GM18499 (cell line): Measurements from ENCODE around the gene ESR1.
A peak's percentile ranks its signal among the peaks of the same experiment; 100 is the strongest.
"Not testable (repeated sequence)": the region's sequence is repeated elsewhere in the genome, so short reads cannot be mapped to it uniquely, and the experiment has no call there.

Source experiments
- ATAC-seq: cut with Tn5 transposase; IDR thresholded peaks from one replicate; pipeline ENCODE4 v1.9.1; 2021; ENCODE audit warnings: moderate number of reproducible peaks; ENCODE audit not compliant: insufficient read depth, unreplicated experiment

Gene ESR1

DNA sequence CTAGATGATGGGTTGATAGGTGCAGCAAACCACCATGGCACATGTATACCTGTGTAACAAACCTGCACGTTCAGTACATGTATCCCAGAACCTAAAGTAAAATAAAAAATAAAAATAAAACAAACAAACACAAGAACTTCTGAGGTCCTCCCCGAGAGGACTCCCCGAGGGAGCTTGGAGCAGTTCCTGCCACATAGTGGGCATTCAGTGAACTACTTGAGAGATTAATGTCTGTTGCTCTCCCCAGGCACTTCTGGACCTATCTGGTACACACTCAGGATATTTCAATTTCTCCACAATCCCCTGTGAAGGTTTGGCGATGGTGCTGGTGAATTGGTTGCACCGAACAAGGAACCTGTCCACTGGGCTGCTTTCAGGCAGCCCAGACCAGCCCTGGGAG lies 311.2 kb downstream of the ESR1 start:
- no peak for ATAC-seq

DNA sequence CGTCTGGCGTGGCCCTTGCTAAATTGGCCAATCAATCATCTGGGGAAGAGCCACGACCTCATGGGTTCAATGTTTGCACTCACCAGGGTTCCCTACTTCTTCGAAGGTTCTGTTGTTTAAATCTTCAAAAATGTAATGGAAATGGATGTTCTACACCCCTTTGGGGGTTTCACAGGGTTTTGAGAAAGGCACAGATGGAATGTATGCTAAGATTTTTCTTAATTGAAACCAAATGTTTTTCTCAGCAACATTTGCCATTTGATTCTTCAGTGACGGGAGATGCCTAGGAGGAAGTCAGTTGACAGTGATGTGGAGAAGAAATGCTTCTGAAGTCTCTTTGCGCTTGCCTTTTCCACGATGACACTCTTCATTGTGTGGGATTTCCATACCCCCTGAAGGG lies 312.3 kb downstream of the ESR1 start:
- no peak for ATAC-seq

DNA sequence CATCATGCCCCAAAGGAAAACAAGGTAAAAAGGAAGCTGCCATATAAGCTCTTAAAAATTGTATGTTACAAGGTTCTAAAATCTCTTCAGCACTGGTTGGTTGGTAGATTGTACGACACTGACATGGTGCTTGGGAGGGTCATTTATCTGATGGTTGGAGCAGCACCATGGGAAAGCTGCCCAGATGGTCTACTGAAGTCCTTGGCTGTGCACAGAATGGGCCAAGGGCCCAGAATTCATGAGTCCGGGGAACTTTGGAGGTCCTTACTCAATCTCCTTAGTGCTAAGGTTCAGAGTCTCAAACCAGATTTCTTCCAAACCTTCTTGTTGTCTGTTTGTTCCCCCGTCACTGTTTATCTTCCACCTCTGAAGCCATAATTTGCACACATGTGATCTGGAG lies 314.4 kb downstream of the ESR1 start:
- no peak for ATAC-seq

DNA sequence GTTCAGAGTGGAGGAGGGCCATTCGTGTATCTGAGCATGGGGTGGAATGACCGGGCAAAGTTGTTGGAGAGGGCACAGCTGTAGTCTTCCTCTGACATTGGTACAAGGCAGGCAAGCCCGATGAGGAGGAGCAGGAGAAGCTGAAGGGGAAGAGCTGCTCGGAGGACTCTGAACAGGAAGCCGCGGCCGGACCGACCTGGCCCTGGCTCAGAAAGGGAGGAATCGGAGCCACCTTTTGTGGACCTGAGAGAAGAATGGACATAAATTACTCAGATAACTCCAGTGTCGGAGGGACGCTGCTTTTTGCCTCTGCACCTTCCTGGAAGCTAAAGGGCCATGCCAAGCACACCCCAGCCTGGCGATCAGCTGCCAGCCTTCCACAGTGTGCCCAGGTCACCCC lies 315.0 kb downstream of the ESR1 start:
- no peak for ATAC-seq

DNA sequence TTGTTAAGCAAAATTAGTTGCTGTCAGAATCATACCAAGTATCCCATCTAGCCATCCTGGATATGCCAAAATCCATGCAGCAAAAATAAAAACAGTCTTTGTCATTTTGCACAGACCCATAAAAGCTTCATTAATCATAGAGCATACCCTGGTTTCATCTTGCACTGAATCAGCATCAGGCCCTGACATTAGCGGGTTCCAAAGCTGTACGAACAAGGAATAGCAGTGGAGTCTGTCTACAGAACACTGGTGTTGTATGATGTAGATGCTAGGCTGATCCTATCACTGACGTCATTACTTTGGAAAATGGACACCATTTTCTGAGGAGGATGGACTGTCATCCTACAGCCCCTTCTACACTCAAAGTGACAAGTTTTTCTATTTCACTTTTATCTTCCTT lies 315.6 kb downstream of the ESR1 start:
- ATAC-seq, result no peak

DNA sequence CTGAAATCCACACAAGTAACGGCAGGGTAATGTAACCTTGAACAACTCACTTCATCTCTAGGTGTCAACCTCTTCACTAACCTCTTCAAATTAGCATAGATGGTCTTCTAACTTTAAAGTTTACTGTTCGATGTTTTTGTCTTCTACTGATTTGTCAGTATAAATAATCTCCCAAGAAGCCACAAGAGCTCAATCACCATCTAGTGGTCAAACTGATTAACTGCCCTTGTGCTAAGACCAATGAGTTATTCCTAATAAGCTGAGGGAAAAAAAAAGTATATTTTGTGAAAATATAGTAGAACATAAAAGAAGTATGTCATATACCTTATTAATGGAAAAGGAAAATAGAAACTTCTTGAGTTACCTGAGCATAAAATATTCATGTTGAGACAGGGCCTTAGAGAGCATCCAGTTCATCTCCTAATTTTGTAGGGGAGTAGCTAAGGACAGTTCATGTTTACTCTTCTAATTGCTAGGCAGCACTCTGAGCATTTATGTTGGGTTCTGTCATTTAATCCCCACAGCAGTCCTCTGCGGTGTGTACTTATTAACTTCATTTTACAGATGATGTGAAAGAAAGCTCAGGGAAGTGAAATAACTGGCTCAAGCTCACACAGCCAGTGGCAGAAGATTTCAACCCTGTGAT lies 317.1 kb downstream of the ESR1 start:
- peak; percentile 65 for ATAC-seq

DNA sequence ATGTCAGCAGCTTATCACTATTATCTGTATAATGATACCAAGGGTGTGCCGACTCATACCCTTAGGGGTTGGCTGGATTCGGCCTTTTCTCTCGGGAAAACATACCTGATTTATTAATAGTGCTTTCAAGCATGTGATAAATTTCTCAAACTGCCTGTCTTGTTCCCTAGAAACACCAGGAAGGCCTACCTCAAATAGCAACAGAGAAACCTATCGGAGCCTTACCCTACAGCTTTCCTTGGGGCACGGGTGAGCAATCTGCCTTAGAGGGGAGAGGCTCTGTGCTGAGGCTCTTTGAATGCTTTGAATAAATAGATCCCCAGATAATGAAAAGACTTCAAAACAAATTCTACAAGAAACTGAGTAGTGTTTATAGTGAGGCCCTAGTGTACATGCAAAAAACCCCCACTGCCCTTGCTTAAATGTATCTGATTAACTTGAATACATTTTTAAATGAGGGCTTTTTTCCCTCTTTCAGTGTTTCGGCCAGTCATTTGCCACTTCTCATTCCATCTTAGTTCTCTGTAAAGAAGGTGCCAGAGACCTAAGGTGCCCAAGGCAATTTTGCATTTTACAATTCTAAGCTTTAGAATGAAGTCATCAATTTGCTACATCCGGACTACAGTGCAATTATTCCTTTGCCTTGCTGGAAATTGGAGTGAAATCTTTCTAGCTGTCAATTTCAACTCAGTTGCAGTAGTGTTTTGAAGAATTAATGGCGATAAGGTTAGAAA lies 320.1 kb downstream of the ESR1 start:
- no peak for ATAC-seq

DNA sequence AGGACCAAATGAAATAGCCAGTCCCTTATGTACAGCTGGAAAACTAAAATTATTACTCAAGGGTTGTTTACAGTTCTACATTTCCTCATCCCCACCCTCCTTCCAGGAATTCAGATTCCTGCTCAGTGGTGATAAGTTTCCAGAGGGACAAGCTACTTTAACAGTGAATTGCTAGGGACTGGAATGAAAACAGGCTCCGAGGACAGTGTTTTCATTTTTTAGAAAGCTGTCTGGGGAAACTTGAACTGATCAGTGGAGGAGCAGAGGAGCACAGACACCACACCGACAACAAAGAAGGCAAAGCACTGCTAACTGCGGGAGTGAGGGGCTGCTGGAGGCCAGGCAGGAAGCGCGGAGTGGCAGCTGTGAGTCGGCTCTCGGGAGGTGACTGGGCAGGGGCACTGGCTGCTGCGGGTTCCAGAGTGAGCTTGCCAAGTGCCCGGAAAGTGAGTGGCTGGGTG lies 322.2 kb downstream of the ESR1 start:
- no peak for ATAC-seq

DNA sequence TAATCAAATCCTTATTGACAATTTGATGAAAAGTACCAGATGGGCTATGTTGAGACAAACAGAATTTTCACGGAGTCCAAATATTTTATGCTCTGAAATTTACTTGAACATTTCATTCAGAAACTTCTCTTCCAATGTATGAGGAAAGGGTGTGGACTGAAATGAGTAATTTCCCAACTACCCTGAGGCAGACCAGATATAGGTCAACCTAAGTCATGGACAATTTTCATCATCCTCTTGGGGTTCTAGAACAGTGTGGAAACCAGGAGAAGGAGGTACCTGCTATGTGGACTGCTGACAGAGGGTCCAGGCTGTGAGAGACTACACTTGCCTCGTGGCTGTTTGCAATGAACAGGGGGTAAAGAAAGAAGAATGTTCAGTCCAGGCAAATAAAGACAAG lies 323.0 kb downstream of the ESR1 start:
- no peak for ATAC-seq

DNA sequence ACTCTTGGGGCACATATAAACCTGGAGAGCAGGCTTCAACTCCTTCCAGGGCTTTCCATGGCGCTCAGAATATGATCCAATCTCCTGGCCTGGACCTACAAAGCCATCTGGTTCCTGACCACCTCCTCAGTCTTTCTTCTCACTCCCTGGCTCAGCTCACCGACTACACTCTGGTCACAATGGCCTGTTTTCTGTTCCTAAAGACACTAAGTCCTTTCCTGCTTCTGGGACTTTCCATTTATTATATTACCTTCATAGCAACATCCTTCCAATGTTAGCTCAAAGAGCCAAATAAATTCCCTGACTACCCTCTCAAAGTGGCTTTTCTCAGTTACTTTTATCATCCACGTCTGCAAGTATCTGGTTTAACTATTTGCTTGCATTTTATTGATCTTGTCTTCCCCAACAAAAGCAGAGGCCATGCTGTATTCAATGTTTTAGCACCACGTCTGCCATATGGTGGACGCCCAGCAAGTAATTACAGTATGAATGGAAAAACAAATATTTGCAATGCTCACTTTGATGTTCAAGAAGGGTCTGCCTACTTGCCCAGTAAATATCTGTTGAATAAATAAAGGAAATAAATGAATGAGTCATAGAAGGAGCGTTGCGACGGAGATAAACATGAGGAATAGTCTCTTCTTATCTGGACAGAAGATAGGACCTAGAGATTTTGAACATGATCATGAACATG lies 328.4 kb downstream of the ESR1 start:
- no peak for ATAC-seq

DNA sequence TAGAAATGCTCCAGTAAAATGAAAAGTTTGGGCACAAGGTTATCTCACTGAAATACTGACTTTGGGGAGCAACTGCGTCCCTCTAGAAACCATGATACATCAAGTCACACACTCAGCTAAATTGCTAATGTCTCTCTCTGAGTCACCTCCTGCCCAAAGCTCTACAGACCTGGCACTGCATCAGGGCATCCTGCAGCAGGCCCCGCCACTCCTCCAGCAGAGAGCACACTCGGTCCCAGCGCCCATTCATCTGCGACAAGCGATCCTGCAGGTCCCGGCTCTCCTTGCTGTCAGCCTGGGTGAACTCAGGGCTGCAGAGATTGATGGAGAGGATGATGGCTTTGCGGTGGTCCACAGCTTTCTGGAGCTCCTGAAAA lies 329.0 kb downstream of the ESR1 start:
- no peak for ATAC-seq

DNA sequence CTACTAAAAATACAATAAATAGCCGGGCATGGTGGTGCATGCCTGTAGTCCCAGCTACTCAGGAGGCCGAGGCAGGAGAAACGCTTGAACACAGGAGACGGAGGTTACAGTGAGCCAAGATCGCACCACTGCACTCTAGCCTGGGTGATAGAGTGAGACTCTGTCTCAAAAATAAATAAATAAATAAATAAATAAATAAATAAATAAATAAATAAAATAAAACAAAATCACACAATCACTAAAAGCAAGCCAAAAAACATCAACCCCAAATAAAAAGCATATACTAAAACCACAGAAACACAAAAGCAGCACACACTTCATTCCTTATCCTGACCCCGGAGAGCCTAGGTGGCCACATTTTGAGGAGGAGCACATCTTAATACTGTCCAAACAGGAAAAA lies 330.9 kb downstream of the ESR1 start:
- ATAC-seq, result not testable (repeated sequence)

DNA sequence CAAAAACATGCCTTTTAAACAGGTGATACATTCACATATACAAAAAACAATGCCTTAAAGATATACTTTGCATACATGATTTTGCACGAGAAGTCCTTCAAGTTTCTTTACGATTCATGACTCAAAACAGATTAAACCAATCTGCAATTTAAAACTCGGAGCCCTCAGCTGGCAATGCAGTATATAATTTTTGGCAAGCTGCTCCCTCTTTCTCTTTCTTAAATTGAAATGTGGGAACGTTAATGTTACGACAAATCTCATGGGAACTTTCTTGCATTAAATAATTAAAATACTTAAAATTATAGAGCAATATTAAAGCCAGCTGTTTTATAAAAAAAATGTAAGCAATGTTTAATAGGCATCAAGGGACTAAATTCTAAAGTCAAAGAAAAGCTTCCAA lies 334.6 kb downstream of the ESR1 start:
- no peak for ATAC-seq

DNA sequence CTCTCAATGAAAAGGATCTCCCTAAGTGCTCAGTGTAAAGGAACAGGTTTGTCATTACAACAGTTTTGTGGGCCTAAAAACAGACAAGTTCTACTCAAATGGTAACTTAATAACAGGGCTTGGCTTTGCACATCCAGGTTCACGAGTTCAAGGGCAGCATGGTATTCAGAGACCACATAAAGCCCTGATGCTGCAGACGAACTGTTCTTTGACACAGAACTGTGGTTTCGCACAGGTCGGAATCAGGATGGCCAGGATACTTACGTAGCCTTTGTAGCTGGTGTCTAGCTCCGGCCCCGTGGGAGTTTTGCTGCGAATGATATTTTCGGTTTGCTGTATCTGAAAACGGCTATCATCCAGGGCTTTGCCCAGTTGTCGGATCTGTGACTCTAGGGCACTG lies 335.9 kb downstream of the ESR1 start:
- ATAC-seq, result no peak

DNA sequence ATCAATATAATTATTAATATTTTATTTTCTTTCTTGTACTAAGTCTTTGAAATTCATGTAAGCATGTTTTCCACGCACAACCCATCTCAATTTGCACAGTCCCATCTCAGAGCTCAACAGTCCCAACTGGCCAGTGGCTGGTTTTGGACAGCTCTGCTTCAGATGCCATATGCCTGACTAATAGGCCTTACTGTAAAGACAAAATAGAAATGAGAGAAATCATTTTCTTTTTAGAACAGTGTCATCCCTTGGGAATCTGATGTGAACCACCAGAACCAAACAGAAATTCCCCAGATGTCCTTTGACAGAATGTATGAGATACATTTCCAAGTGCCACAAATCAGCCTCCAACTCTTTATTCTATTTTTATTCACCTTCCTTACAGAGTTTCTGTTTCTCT lies 338.9 kb downstream of the ESR1 start:
- ATAC-seq, result no peak

DNA sequence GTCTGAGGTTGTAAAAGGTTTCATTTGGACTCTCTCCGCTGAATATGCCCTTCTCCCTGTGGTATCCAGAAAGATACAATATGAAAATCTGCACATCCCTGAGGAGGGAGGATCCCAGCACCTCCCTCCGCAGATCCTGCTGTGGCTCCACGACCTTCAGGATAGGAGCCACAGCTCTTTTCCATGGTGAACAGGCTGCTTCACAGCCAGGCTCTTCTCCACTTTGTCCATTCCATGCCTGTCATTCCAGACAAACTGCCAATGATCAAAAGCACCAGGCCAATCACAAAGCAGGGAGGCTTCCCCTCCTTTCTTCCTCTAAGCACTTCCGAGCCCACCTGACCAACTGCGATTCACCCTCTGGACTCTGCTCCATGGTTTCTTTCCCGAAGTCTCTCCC lies 339.8 kb downstream of the ESR1 start:
- ATAC-seq, result no peak

DNA sequence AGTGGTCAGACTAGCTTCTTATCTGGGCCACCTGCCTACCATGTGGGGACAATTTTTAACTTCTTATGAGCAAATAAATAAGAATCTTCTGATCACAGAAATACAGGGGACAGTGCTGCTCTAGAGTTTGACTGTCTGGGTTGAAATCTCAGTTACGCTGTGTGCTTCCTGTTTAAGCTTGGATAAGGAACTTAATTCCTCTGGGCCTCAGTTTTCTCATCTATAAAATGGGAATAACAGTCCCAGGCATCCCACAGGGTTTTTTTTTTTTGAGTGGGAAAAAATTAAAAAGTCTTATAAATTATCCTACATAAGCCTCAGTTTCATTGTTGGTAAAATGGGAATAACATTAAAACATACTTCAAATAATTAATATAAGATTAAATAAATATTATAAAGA lies 340.9 kb downstream of the ESR1 start:
- no peak for ATAC-seq

DNA sequence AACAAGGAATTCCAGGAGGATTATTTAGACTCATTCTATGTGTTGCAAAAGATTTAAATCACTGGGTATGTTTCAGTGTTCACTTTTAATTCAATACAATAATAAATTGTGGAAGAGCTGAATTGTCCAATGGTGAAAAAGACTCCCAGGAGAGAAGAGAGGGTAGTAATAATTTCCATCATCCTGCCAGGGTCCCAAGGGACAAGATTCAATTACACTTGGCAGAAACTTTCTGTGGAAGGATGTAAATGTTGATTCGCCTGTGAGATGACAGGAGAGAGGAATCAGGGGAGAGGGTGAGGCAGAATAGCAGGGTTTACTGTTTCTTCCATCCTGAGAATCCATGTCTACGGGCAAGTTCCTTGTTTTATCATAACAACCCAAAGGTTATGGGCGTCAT lies 342.7 kb downstream of the ESR1 start:
- ATAC-seq, result no peak

DNA sequence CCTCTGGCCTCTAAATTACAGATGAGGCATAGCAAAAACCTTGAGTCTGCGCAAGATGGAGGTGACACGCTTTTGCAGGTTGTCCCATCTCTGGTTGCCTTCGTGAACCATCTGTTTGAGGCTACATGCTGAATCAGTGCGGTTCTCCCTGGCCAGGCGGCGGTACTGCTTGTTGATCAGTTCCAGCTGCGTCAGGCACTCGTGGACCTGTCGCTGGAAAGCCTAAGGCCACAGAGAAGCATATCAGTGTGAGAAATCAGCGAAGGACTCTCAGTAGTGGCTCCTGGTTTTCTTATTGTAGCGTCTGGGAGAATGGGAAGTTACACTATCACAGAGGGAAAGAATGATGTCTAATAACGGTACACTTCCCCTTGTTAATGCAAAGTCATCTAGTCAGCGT lies 344.4 kb downstream of the ESR1 start:
- no peak for ATAC-seq

DNA sequence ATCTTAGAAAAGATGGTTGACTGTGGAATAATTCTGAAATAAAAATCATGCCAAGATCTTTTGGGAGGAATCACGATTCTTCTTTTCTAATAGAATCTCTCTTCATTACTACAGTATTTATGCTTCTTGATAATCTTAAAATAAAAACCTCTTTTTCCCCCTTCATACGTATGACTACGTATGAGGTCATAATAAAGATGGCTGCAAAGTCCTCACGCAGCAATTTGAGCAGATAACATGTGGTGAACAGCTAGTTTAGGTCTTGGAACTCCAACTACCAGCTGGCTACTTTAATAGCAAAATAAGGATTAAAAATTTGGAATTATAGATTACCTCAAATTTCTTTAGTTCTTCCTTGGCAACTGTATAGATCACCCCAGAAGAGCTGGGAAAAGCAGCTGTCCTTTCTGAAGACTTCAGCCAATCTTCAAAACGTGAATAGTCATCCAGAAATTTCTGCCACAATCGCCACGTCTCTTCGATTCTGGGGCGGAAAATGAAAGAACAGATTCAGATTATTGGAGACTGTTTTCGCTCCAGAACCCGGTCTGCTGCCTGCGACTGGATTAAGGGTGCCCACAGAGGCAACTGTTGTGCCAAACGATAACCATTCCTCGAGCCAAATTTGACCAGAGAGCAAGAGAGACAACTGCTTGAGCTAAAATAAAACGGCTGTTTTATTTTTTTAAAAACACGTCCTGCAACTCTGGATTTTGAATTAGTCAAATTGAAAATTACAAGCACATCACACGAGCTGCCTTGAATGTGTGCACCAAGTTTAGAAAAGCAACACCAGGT lies 347.3 kb downstream of the ESR1 start:
- no peak for ATAC-seq

DNA sequence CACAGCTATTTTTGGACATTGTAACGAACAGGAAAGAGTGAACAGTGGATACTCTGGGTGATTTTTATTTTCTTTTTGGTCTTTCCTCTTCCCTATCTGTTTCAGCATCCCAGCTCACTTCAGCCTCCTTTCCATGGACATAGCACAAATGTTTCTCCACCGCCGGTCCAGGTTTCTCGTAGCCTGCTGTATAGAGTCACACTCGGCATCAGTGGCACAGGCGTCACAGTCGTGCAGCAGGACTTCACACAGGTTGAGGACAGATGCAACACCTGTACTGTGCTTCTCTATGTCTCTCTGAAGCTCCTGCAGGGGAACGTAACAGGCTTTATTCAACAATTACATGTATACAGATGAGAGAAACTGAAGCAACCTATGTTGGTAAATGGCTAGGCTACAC lies 348.3 kb downstream of the ESR1 start:
- no peak for ATAC-seq
